NCI-H524 (cell line): ENCODE data around the gene RNU1-2.
"Not testable (repeated sequence)": the region's sequence is repeated elsewhere in the genome, so short reads cannot be mapped to it uniquely, and the experiment has no call there.

Source experiments
- DNase-seq, 2 experiments: peaks; one replicate each; lab custom pipeline; 2025; lab: John Stamatoyannopoulos, UW

Gene RNU1-2

GRCh38 chr1:16927256-16927655 lies 31.5 kb downstream of the RNU1-2 start:
- no peak for DNase-seq

- no peak for DNase-seq
These were observed 32.1 kb downstream of the RNU1-2 start for GRCh38 chr1:16927711-16928485.

DNA sequence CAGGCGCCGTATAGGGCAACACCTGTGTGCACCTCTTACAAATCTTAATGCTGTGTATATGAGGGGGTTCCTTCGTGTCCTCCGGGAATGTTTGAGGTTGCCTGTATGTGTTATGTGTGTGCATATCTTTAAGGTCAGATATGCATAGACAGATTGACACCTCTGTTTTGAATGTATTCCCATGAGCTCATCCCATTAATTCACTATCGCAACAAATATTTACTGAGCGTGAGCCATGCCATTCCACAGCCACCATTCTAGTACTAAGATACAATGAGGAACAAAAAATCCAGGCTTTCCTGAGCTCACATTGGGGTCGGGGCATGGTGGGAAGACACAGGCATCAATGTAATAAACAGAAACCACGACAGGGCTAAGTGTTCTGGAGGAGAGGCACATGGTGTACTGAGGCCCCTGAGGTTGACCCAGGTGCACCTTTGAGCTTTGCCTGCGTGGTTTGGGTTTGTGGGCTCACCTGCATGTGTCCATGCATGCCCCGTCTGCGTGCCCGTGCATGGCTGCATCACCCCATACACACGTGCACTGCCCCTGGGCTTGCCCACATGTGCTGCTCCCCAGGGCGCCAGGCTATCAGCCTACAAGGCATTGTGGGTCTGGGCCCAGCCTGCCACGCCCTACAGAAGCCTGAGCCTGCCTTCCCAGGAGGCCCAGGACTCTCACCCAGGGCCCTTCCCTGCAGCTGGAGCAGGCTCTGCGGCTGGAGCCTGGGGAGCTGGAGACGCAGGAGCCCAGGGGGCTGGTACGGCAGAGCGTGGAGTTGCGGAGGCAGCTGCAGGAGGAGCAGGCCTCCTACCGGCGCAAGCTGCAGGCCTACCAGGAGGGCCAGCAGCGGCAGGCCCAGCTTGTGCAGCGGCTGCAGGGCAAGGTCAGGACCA lies 33.6 kb downstream of the RNU1-2 start:
- DNase-seq = not testable (repeated sequence)

DNA sequence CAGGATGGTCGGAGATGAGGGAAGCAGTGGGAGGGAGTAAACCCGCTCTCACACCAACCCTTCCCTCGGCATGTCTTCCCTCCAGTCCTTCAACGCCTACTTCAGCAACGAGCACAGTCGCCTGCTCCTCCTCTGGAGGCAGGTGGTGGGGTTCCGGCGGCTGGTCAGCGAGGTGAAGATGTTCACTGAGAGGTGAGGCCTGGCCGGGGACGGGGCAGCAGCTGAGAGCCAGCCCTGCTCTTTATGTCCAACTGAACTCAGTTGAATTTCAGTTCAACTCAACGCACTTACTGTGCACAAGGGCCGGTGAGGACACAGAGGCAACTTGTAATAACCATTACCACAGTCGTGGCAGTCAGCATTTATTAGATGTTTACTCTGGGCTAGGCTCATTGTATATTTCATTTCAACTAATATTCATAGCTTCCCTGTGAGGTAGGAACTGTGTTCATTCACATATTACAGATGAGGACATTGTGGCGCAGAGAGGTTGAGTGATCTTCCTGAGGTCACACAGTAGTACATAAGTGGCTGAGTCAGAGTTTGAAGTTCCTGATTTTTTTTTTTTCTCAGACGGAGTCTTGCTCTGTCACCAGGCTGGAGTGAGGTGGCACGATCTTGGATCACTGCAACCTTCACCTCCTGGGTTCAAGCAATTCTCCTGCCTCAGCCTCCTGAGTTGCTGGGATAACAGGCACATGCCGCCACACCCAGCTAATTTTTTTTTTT lies 35.6 kb downstream of the RNU1-2 start:
- not testable (repeated sequence) for DNase-seq

GRCh38 chr1:16933945-16934344 lies 38.2 kb downstream of the RNU1-2 start:
- not testable (repeated sequence) for DNase-seq

DNA sequence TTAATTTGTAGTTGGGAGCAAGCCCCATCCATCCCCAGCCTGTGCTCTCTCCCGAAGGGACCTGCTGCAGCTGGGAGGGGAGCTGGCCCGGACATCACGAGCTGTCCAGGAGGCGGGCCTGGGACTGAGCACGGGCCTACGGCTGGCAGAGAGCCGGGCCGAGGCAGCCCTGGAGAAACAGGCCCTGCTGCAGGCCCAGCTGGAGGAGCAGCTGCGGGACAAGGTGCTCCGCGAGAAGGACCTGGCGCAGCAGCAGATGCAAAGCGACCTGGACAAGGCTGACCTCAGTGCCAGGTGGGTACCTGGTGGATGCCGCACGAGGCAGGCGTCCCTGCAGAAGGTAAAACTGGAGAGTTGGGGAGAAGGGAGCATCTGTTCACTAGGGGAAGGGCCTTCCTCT lies 40.8 kb downstream of the RNU1-2 start:
- DNase-seq = not testable (repeated sequence)

DNA sequence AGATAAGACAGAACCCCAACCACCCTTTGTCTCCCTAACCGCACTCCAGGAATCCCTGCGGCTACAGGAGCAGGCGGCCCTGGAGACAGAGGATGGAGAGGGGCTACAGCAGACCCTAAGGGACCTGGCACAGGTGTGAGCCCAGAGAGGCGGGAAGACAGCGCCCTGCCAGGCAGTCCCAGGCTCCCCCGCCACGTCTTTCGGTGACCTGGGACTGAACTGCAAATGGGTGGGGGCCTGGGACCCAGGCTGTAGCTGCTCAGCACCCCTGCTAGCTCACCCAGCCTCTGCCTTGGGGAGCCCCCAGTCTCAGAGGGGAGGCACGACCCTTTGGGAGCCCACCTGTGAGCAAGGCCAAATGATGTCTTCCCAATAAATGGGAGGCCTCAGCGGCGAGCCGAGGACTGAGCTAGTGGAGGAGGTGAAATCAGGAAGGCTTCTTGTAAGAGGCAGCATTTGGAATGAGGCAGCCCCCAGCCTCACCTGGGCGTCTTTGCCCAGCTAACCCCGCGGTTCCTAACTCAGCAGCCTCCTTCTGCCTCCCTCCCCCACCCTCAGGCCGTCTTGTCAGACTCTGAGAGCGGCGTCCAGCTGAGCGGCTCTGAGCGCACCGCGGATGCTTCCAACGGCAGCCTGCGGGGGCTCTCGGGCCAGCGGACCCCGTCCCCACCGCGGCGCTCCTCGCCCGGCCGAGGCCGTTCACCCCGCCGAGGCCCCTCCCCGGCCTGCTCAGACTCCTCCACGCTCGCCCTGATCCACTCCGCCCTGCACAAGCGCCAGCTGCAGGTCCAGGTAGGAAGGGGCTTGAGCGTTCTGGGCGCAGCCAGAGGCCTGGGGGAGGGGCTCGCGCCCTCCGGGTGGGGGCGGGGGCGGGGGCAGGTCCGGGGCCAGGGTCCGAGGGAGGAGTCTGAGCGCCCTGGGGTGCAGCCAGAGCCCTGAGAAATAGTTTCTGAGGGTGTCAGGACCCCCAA lies 42.9 kb downstream of the RNU1-2 start:
- no peak for DNase-seq

DNA sequence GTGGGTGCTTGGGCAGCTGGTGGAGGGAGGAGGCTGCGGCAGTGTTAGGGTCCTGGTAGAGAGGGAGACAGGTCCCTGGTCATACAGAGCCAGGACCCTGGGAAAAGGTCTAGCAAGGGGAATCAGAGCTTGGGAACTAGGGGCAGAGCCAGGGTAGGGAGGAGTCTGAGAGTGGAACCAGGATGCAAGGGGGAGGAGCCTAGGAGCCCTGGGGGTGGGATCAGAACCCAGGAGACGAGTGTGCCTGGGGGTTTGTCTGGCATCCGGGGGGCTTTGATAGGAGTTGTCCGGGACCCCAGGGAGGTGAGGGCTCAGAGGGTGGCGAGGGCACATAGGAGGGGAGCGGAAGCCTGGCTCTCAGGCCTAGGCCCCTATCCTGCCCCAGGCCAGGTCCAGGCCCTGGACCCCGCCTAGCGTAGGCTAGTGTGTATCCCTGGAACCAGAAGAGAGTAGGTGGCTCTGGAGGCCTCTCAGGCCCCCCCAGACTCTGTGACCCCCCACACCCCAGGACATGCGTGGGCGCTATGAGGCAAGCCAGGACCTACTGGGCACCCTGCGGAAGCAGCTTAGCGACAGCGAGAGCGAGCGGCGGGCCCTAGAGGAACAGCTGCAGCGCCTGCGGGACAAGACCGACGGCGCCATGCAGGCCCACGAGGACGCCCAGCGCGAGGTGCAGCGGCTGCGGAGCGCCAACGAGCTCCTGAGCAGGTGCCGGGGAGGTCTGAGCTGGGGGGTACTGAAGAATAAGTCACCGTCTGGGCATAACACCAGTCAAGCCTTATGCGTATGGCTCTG lies 43.8 kb downstream of the RNU1-2 start:
- DNase-seq = not testable (repeated sequence)

DNA sequence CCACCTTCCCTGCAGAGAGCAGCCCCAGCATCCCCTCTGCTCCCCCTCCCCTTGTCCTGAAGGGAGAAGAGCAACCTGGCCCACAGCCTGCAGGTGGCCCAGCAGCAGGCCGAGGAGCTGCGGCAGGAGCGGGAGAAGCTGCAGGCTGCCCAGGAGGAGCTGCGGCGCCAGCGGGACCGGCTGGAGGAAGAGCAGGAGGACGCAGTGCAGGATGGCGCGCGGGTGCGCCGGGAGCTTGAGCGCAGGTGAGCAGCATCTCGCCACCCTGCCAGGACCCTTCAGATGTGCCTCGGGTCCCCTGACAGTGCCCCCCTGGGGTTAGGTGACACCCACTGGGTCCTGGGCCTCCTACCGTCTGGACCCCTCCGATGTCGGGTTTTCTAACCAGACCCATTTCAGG lies 48.3 kb downstream of the RNU1-2 start:
- no peak for DNase-seq

GRCh38 chr1:16945512-16945911 lies 49.7 kb downstream of the RNU1-2 start:
- DNase-seq = not testable (repeated sequence)
